Endothelial cell of umbilical vein (primary cell): ENCODE results near the gene MEGF11. TPM values are rescaled to one million over a fixed set of nuclear protein-coding genes. Genes with fewer than 3 reads are reported as not detected.

Source experiments
- BruUV-seq: library from RNA; stranded (reverse); fragments of 400-500 nt; replicated peaks from 2 replicates; lab custom pipeline; 2021; lab: Mats Ljungman, UMichigan
- CTCF ChIA-PET: fragments of 300-600, 350-600 bp; sonication (Branson Sonifier 250); formaldehyde crosslinking; loops from one replicate; lab custom pipeline; 2021; ENCODE audit warnings: antibody characterized with exemption, inconsistent platforms; lab: Charles Lee
- POLR2A ChIA-PET: fragments of 300-600, 350-600 bp; sonication (Branson Sonifier 250); formaldehyde crosslinking; loops from one replicate; lab custom pipeline; 2021; ENCODE audit warnings: antibody characterized with exemption, inconsistent platforms; lab: Charles Lee
- DNase-seq: peaks from one replicate; pipeline ENCODE4 v3.0.0-alpha.2; 2011; ENCODE audit warnings: low read depth, low spot score
- FAIRE-seq: peaks from 2 replicates; lab custom pipeline; 2011; peaks lifted over from hg19 to GRCh38; lab: Jason Lieb, UNC
- H2AFZ ChIP-seq: 2 replicates; pipeline ENCODE4 v1.6.0; 2012; ENCODE audit warnings: low read depth, low read length, control low read depth, inconsistent platforms
- H3K27ac ChIP-seq: 2 replicates; pipeline ENCODE4 v1.5.1; 2011; ENCODE audit warnings: low read depth, mild to moderate bottlenecking, control low read depth, low read length, moderate library complexity; ENCODE audit not compliant: insufficient read depth
- H3K27me3 ChIP-seq, 2 experiments: 2 replicates each; pipeline versions ENCODE4 v1.6.0 to v1.6.1; 2011; ENCODE audit warnings: low read length in 2 of 2, mixed read lengths in 1 of 2; ENCODE audit not compliant: control insufficient read depth in 2 of 2, insufficient read depth in 2 of 2
- H3K36me3 ChIP-seq, 2 experiments: 2 replicates in 1 of 2; 3 replicates in 1 of 2; pipeline ENCODE4 v1.5.1; 2011; ENCODE audit warnings: low read length in 2 of 2, mild to moderate bottlenecking in 1 of 2, moderate library complexity in 1 of 2; ENCODE audit not compliant: control insufficient read depth in 2 of 2, insufficient read depth in 2 of 2; ENCODE audit errors: extremely low read depth in 1 of 2
- H3K4me1 ChIP-seq: 3 replicates; pipeline ENCODE4 v1.5.1; 2011; ENCODE audit warnings: mild to moderate bottlenecking, low read length; ENCODE audit not compliant: control insufficient read depth, insufficient read depth; ENCODE audit errors: extremely low read depth
- H3K4me2 ChIP-seq: 2 replicates; pipeline ENCODE4 v1.6.1; 2011; ENCODE audit warnings: low read length, control low read depth, mixed read lengths; ENCODE audit not compliant: insufficient read depth
- H3K4me3 ChIP-seq, 3 experiments: fragments of 200-600 bp in 1 of 3; sonication (generic), shearing (Covaris generic) in 1 of 3; replicated peaks in 1 of 3; 2 replicates each; pipeline ENCODE4 v1.5.1; 2011 to 2016; ENCODE audit warnings: control low read depth in 3 of 3, low read length in 3 of 3, mild to moderate bottlenecking in 2 of 3, inconsistent platforms in 1 of 3, low read depth in 1 of 3, moderate library complexity in 1 of 3; ENCODE audit not compliant: insufficient read depth in 1 of 3
- H3K79me2 ChIP-seq: 2 replicates; pipeline ENCODE4 v1.6.0; 2012; ENCODE audit warnings: low read length, inconsistent platforms; ENCODE audit not compliant: control insufficient read depth, insufficient read depth
- H3K9ac ChIP-seq: replicated peaks from 2 replicates; pipeline ENCODE3; 2011; ENCODE audit warnings: low read length, control low read depth; ENCODE audit not compliant: insufficient read depth; ENCODE audit errors: extremely low read depth
- H3K9me1 ChIP-seq: replicated peaks from 3 replicates; pipeline ENCODE4 v1.6.0; 2011; ENCODE audit warnings: mild to moderate bottlenecking, low read length; ENCODE audit not compliant: control insufficient read depth, insufficient read depth; ENCODE audit errors: extremely low read depth
- H3K9me3 ChIP-seq: replicated peaks from 2 replicates; pipeline ENCODE4 v1.5.1; 2012; ENCODE audit warnings: low read length, inconsistent platforms; ENCODE audit not compliant: control insufficient read depth, insufficient read depth
- H4K20me1 ChIP-seq: replicated peaks from 2 replicates; pipeline ENCODE3; 2011; ENCODE audit warnings: mild to moderate bottlenecking, low read length; ENCODE audit not compliant: control insufficient read depth, insufficient read depth; ENCODE audit errors: extremely low read depth
- CTCF ChIP-seq, 2 donors: IDR thresholded peaks; 1 replicate in 1 of 2; 2 replicates in 1 of 2; pipeline ENCODE4 v1.5.1; 2011; ENCODE audit warnings: low read length in 2 of 2, mild to moderate bottlenecking in 2 of 2, moderate library complexity in 2 of 2, control low read depth in 1 of 2, inconsistent platforms in 1 of 2, low read depth in 1 of 2; ENCODE audit not compliant: insufficient read depth in 1 of 2; ENCODE audit errors: extremely low read depth in 1 of 2
- EZH2 ChIP-seq: IDR thresholded peaks from 2 replicates; pipeline ENCODE4 v1.6.1; 2012; ENCODE audit warnings: borderline replicate concordance, low read depth, mild to moderate bottlenecking, moderate library complexity, low read length, inconsistent platforms; ENCODE audit not compliant: severe bottlenecking
- FOS ChIP-seq: IDR thresholded peaks from 2 replicates; pipeline ENCODE4 v1.6.1; 2011; ENCODE audit warnings: mild to moderate bottlenecking, low read length, moderate library complexity, borderline replicate concordance; ENCODE audit not compliant: insufficient read depth
- GATA2 ChIP-seq: IDR thresholded peaks from 2 replicates; pipeline ENCODE4 v1.7.0; 2011; ENCODE audit warnings: low read depth, mild to moderate bottlenecking, moderate library complexity, mixed read lengths, low read length; ENCODE audit not compliant: insufficient read length, insufficient read depth
- JUN ChIP-seq: IDR thresholded peaks from 2 replicates; pipeline ENCODE4 v1.6.1; 2011; ENCODE audit warnings: borderline replicate concordance, low read depth; ENCODE audit not compliant: insufficient read length, insufficient read depth
- MYC ChIP-seq: IDR thresholded peaks from one replicate; pipeline ENCODE4 v1.6.1; 2011; ENCODE audit warnings: mild to moderate bottlenecking, low read depth, low read length
- POLR2A ChIP-seq: IDR thresholded peaks from 2 replicates; pipeline ENCODE4 v1.6.1; 2012; ENCODE audit warnings: low read depth, mild to moderate bottlenecking, control low read depth, low read length
- POLR2AphosphoS5 ChIP-seq: IDR thresholded peaks from 2 replicates; pipeline ENCODE4 v1.6.1; 2012; ENCODE audit warnings: low read depth, mild to moderate bottlenecking, control low read depth, low read length, moderate library complexity; ENCODE audit not compliant: insufficient read depth
- dilution Hi-C: fragments of 300-500 bp; cut with MboI; formaldehyde crosslinking; loops from one replicate; pipeline ENCODE4 v1.15.0; 2019; ENCODE audit warnings: low sequenced_read_pairs; ENCODE audit not compliant: extremely low pct_ligation_motif_present
- intact Hi-C: fragments of 100-400 bp; cut with micrococcal nuclease; formaldehyde crosslinking; loops from one replicate; pipeline ENCODE4 v1.10.0; 2022
- polyA plus RNA-seq, 4 experiments: library from polyadenylated mRNA; depleted of rRNA in 3 of 4; stranded (reverse) in 3 of 4; unstranded in 1 of 4; fragments of >200 nt; gene quantifications; 2 replicates each; pipeline versions ENCODE4 v1.2.1 to v1.2.3, GENCODE V29; 2011 to 2012; ENCODE audit warnings: missing spikeins in 1 of 4
- total RNA-seq: library from RNA; stranded (reverse); gene quantifications from 2 replicates; pipeline ENCODE4 v1.2.3, GENCODE V29; 2021
- TF ChIP-seq, protein P1 (sequence below): IDR thresholded peaks from 2 replicates; pipeline ENCODE4 v1.6.1; 2011; ENCODE audit not compliant: insufficient read depth, insufficient read length

The MEGF11 gene
- total and polyA plus RNA-seq, 2 donors (not counting 3 experiments of a cell fraction or from before 2014, with no cell fraction given): not detected

- CTCF ChIA-PET: no interaction called here
Measured at GRCh38 chr15:66109826-66110225, 143.7 kb downstream of the MEGF11 start.

More at GRCh38 chr15:66109826-66110225, 143.7 kb downstream of the MEGF11 start:
- H3K4me3 ChIP-seq: no peak overlapping the region
- POLR2A ChIA-PET: no interaction called here
- TF ChIP-seq POLR2AphosphoS5: no peak
- no peak for TF ChIP-seq POLR2A
- no peak for TF ChIP-seq MYC
- no peak for TF ChIP-seq JUN
- no peak for TF ChIP-seq EZH2
- no peak for TF ChIP-seq FOS
- TF ChIP-seq GATA2: no peak
- no peak for TF ChIP-seq CTCF (IDR thresholded peaks at IDR 0.05; ENCODE audit: extremely low read depth in 1 of 2, insufficient read depth in 1 of 2, low read depth in 1 of 2, low read length in 2 of 2)
- TF ChIP-seq, protein P1, sequence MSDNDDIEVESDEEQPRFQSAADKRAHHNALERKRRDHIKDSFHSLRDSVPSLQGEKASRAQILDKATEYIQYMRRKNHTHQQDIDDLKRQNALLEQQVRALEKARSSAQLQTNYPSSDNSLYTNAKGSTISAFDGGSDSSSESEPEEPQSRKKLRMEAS: no peak
- no peak for FAIRE-seq
- no peaks in the 10 kb centered on the region for H3K9me1 ChIP-seq
- no peak overlapping the region for H3K9ac ChIP-seq
- no peak overlapping the region for H3K4me2 ChIP-seq
- H3K27ac ChIP-seq: no peak overlapping the region
- no peaks in the 10 kb centered on the region for H3K9me3 ChIP-seq
- no peaks in the 10 kb centered on the region for H3K36me3 ChIP-seq
- H4K20me1 ChIP-seq: no peaks in the 10 kb centered on the region
- intact Hi-C loops (no loop called here), dilution Hi-C loops (no loop called here)
- no peaks in the 10 kb centered on the region for H3K4me1 ChIP-seq
- no TSS peak for BruUV-seq
- H3K79me2 ChIP-seq: no peaks in the 10 kb centered on the region
- peaks cover 9 to 10% of the 10 kb centered on the region in 2 experiments for H3K27me3 ChIP-seq
- no peak for DNase-seq
- no peak overlapping the region for H2AFZ ChIP-seq
